ENCODE results near the gene SLCO2B1.

The SLCO2B1 gene

DNA sequence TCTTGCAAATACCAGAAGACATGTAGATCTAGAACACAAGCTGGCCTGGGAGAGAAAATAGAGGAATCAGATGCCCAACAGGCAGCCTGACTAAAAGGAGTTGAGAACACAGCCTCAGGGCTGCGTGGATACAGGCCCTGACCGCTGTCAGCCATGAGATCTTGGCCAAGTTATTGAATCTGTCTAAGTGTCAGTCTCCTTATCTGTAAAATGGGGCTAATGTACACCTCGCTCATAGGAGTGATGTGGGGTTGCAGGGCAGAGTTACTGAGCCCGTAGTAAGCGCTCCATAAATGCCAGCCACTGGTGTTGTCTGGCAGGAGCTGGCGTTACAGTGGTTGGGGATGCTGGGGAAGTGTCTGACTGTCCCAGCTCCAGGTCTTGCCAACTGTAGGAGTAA, 51.3 kb downstream of the SLCO2B1 start:
- CTCF ChIA-PET: interaction anchor here (1.0 to 8.3 kb wide), 6 partner anchors 10 to 180 kb away, joined by 4 to 298 read pairs (median 14); no protein-coding TSS in a partner anchor
- no peak overlapping the region for H3K4me3 ChIP-seq (ENCODE audit: low read depth, low read length)
- no peaks in the 10 kb centered on the region for H3K4me1 ChIP-seq (ENCODE audit: control insufficient read depth, insufficient read depth, low read length)
- no peak for TF ChIP-seq ZNF645 (tag by site-specific recombination; IDR thresholded peaks at IDR 0.05)
- TF ChIP-seq ZNF266 (tag by site-specific recombination; IDR thresholded peaks at IDR 0.05; ENCODE audit: low read depth): no peak
- no peak for TF ChIP-seq ZNF280D (tag by site-specific recombination; IDR thresholded peaks at IDR 0.05)
- no peak for TF ChIP-seq ZNF558 (tag by site-specific recombination; IDR thresholded peaks at IDR 0.05)
- no peak for TF ChIP-seq ZNF23 (tag by site-specific recombination; IDR thresholded peaks at IDR 0.05; ENCODE audit: borderline replicate concordance)
- TF ChIP-seq ZNF654 (tag by site-specific recombination; IDR thresholded peaks at IDR 0.05; ENCODE audit: low read depth): no peak
- TF ChIP-seq ZNF488 (tag by site-specific recombination; IDR thresholded peaks at IDR 0.05): no peak
- TF ChIP-seq ZSCAN16 (tag by site-specific recombination; IDR thresholded peaks at IDR 0.05): no peak
- TF ChIP-seq, protein P1, sequence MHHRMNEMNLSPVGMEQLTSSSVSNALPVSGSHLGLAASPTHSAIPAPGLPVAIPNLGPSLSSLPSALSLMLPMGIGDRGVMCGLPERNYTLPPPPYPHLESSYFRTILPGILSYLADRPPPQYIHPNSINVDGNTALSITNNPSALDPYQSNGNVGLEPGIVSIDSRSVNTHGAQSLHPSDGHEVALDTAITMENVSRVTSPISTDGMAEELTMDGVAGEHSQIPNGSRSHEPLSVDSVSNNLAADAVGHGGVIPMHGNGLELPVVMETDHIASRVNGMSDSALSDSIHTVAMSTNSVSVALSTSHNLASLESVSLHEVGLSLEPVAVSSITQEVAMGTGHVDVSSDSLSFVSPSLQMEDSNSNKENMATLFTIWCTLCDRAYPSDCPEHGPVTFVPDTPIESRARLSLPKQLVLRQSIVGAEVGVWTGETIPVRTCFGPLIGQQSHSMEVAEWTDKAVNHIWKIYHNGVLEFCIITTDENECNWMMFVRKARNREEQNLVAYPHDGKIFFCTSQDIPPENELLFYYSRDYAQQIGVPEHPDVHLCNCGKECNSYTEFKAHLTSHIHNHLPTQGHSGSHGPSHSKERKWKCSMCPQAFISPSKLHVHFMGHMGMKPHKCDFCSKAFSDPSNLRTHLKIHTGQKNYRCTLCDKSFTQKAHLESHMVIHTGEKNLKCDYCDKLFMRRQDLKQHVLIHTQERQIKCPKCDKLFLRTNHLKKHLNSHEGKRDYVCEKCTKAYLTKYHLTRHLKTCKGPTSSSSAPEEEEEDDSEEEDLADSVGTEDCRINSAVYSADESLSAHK (tag by site-specific recombination; IDR thresholded peaks at IDR 0.05): no peak
- no peaks in the 10 kb centered on the region for H3K36me3 ChIP-seq (ENCODE audit: control insufficient read depth in 2 of 2, insufficient read depth in 1 of 2, low read length in 2 of 2)
- no peaks in the 10 kb centered on the region for H3K9me3 ChIP-seq (ENCODE audit: control insufficient read depth, insufficient read depth, low read depth, low read length)
- H3K27ac ChIP-seq (ENCODE audit: extremely low read depth, low read depth, low read length): no peak overlapping the region
- POLR2A ChIA-PET: no interaction called here

DNA sequence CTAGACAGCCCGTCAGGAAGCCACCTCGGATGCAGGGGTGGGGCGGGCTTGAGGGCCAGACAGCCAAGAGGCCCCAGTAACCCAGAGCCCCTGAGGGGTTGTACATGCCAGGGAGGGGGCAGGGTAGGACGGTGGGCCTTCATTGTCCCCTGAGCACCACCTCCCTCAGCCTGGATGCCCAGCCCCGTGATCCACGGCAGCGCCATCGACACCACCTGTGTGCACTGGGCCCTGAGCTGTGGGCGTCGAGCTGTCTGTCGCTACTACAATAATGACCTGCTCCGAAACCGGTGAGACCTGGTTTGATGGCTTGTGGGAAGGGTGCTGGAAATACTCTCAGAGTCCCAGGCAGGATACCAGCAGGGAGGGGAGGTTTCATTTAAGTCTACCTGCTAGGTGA, 52.2 kb downstream of the SLCO2B1 start:
- Histone ChIP-seq H3K9me3 (ENCODE audit: control insufficient read depth, insufficient read depth, low read depth, low read length) (no peaks in the 10 kb centered on the region), H3K4me3 (ENCODE audit: low read depth, low read length) (no peak overlapping the region), H3K36me3 (ENCODE audit: control insufficient read depth in 2 of 2, insufficient read depth in 1 of 2, low read length in 2 of 2) (no peaks in the 10 kb centered on the region), H3K4me1 (ENCODE audit: control insufficient read depth, insufficient read depth, low read length) (no peaks in the 10 kb centered on the region), H3K27ac (ENCODE audit: extremely low read depth, low read depth, low read length) (no peak overlapping the region)
- CTCF ChIA-PET: interaction anchor here (0.5 to 8.3 kb wide), 13 partner anchors 8 to 1691 kb away, joined by 3 to 298 read pairs (median 7); no protein-coding TSS in a partner anchor
- POLR2A ChIA-PET: no interaction called here
- TF ChIP-seq ZNF658 (tag by site-specific recombination; IDR thresholded peaks at IDR 0.05) (no peak), ZNF664 (tag by site-specific recombination; IDR thresholded peaks at IDR 0.05) (no peak), ZNF416 (tag by site-specific recombination; IDR thresholded peaks at IDR 0.05) (no peak), REST (tag by site-specific recombination; IDR thresholded peaks at IDR 0.05) (no peak), KLF10 (tag by site-specific recombination; IDR thresholded peaks at IDR 0.05) (no peak), GLIS1 (tag by site-specific recombination; IDR thresholded peaks at IDR 0.05) (no peak), ZIC2 (tag by site-specific recombination; IDR thresholded peaks at IDR 0.05) (no peak), ZNF501 (tag by site-specific recombination; IDR thresholded peaks at IDR 0.05) (no peak), ZNF324 (tag by site-specific recombination; IDR thresholded peaks at IDR 0.05) (no peak)
- TF ChIP-seq, protein P2, sequence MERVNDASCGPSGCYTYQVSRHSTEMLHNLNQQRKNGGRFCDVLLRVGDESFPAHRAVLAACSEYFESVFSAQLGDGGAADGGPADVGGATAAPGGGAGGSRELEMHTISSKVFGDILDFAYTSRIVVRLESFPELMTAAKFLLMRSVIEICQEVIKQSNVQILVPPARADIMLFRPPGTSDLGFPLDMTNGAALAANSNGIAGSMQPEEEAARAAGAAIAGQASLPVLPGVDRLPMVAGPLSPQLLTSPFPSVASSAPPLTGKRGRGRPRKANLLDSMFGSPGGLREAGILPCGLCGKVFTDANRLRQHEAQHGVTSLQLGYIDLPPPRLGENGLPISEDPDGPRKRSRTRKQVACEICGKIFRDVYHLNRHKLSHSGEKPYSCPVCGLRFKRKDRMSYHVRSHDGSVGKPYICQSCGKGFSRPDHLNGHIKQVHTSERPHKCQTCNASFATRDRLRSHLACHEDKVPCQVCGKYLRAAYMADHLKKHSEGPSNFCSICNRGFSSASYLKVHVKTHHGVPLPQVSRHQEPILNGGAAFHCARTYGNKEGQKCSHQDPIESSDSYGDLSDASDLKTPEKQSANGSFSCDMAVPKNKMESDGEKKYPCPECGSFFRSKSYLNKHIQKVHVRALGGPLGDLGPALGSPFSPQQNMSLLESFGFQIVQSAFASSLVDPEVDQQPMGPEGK (tag by site-specific recombination; IDR thresholded peaks at IDR 0.05): no peak
- TF ChIP-seq, protein P3, sequence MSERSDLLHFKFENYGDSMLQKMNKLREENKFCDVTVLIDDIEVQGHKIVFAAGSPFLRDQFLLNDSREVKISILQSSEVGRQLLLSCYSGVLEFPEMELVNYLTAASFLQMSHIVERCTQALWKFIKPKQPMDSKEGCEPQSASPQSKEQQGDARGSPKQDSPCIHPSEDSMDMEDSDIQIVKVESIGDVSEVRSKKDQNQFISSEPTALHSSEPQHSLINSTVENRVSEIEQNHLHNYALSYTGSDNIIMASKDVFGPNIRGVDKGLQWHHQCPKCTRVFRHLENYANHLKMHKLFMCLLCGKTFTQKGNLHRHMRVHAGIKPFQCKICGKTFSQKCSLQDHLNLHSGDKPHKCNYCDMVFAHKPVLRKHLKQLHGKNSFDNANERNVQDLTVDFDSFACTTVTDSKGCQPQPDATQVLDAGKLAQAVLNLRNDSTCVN (tag by site-specific recombination; optimal IDR thresholded peaks at IDR 0.05): no peak

Data from HEK293 (cell line).